CD4-positive, alpha-beta T cell treated with Interleukin-17A for 1 hour (primary cell): ENCODE data around the gene ENPP6.
"Not testable (repeated sequence)": the region's sequence is repeated elsewhere in the genome, so short reads cannot be mapped to it uniquely, and the experiment has no call there.

Experiments used
- DNase-seq: peaks from one replicate; pipeline ENCODE4 v3.0.0-alpha.2; 2020

ENPP6 gene

GRCh38 chr4:184101711-184102110, 116.0 kb downstream of the ENPP6 start:
- DNase-seq = no peak

- DNase-seq = no peak
Measured at GRCh38 chr4:184100297-184100885, 117.3 kb downstream of the ENPP6 start.

- DNase-seq = no peak
Measured at GRCh38 chr4:184099535-184099966, 118.1 kb downstream of the ENPP6 start.

GRCh38 chr4:184099000-184099399, 118.7 kb downstream of the ENPP6 start:
- no peak for DNase-seq

- DNase-seq = no peak
Measured at GRCh38 chr4:184097815-184098214, 119.9 kb downstream of the ENPP6 start.

GRCh38 chr4:184097241-184097605, 120.5 kb downstream of the ENPP6 start:
- DNase-seq = no peak

- DNase-seq = no peak
Measured at GRCh38 chr4:184096561-184097240, 121.0 kb downstream of the ENPP6 start.

- DNase-seq = no peak
Measured at GRCh38 chr4:184094532-184095159, 123.0 kb downstream of the ENPP6 start.

- DNase-seq = no peak
Measured at GRCh38 chr4:184091986-184092385, 125.7 kb downstream of the ENPP6 start.

- no peak for DNase-seq
Measured at GRCh38 chr4:184090571-184090970, 127.1 kb downstream of the ENPP6 start.

- no peak for DNase-seq
Measured at GRCh38 chr4:184080674-184081073, 137.0 kb downstream of the ENPP6 start.

- DNase-seq = no peak
Measured at GRCh38 chr4:184074677-184075388, 142.8 kb downstream of the ENPP6 start.

- no peak for DNase-seq
Measured at GRCh38 chr4:184067931-184068554, 149.6 kb downstream of the ENPP6 start.

GRCh38 chr4:184066584-184067300, 150.9 kb downstream of the ENPP6 start:
- DNase-seq = no peak

GRCh38 chr4:184064877-184065276, 152.8 kb downstream of the ENPP6 start:
- DNase-seq = no peak

GRCh38 chr4:184062769-184063168, 154.9 kb downstream of the ENPP6 start:
- DNase-seq = no peak

- no peak for DNase-seq
Measured at GRCh38 chr4:184061582-184061981, 156.1 kb downstream of the ENPP6 start.

GRCh38 chr4:184059099-184059498, 158.6 kb downstream of the ENPP6 start:
- DNase-seq = no peak

GRCh38 chr4:184058026-184058425, 159.6 kb downstream of the ENPP6 start:
- DNase-seq = no peak

- DNase-seq = no peak
Measured at GRCh38 chr4:184056877-184057276, 160.8 kb downstream of the ENPP6 start.

GRCh38 chr4:184053434-184053833, 164.2 kb downstream of the ENPP6 start:
- DNase-seq = no peak

GRCh38 chr4:184052616-184053015, 165.1 kb downstream of the ENPP6 start:
- DNase-seq = no peak

GRCh38 chr4:184051262-184051661, 166.4 kb downstream of the ENPP6 start:
- not testable (repeated sequence) for DNase-seq
